K562 (cell line): ENCODE measurements around the gene BAZ2A. TPM values are rescaled to one million over a fixed set of nuclear protein-coding genes. Genes with fewer than 3 reads are reported as not detected.

ENCODE experiments used
- CEBPZ ChIP-seq: fragments of 150-350 bp; IDR thresholded peaks from 2 replicates; pipeline ENCODE4 v1.6.1; 2014; ENCODE audit warnings: low read depth, mild to moderate bottlenecking, low read length, borderline replicate concordance
- GTF2A2 ChIP-seq: IDR thresholded peaks from 2 replicates; pipeline ENCODE4 v1.6.1; 2016; ENCODE audit warnings: mild to moderate bottlenecking, missing genetic modification characterization, missing compliant biosample characterization
- HNRNPLL ChIP-seq: fragments of 200-400 bp; formaldehyde crosslinking; IDR thresholded peaks from 2 replicates; pipeline ENCODE4 v1.6.1; 2017; ENCODE audit warnings: low read length, low read depth, mild to moderate bottlenecking; ENCODE audit not compliant: poor library complexity, severe bottlenecking
- KHSRP ChIP-seq: fragments of 450-650 bp; IDR thresholded peaks from 2 replicates; pipeline ENCODE4 v1.6.1; 2017
- PRDM10 ChIP-seq: fragments of 450-650 bp; IDR thresholded peaks from 2 replicates; pipeline ENCODE4 v1.6.1; 2018; ENCODE audit not compliant: partially characterized antibody
- polyA plus RNA-seq, 8 experiments: library from polyadenylated mRNA; depleted of rRNA in 4 of 8; stranded (reverse) in 5 of 8; unstranded in 3 of 8; fragments of >200 nt; fragmentation: Nextera tagmentation in 2 of 8; fragmentation: Illumina TruSeq in 1 of 8; extraction: Ambion mirVana in 2 of 8; extraction: Trizol in 1 of 8; gene quantifications; 2 replicates each; pipeline versions ENCODE4 v1.2.1 to v1.2.3, GENCODE V29; 2011 to 2014; ENCODE audit warnings: inconsistent platforms in 1 of 8, missing spikeins in 1 of 8
- total RNA-seq, 7 experiments: library from RNA; depleted of rRNA in 6 of 7; stranded (reverse); fragments of >200 nt in 6 of 7; fragmentation: Illumina TruSeq in 2 of 7; extraction: Trizol in 2 of 7; gene quantifications; 2 replicates each; pipeline versions ENCODE4 v1.2.1 to v1.2.3, GENCODE V29; 2011 to 2021; ENCODE audit warnings: low replicate concordance in 1 of 7
- TF ChIP-seq, protein P1 (sequence below), 2 experiments: fragments of 450-650 bp; IDR thresholded peaks; 2 replicates each; pipeline ENCODE4 v1.6.1; 2016; ENCODE audit warnings: mild to moderate bottlenecking in 2 of 2, borderline replicate concordance in 1 of 2, low read depth in 1 of 2, moderate library complexity in 1 of 2

BAZ2A gene
- total and polyA plus RNA-seq, 9 of the 15 experiments (the other 6 are each of a cell fraction or from before 2014, with no cell fraction given), result 4.5 to 86.4 (median 26.2) TPM

DNA sequence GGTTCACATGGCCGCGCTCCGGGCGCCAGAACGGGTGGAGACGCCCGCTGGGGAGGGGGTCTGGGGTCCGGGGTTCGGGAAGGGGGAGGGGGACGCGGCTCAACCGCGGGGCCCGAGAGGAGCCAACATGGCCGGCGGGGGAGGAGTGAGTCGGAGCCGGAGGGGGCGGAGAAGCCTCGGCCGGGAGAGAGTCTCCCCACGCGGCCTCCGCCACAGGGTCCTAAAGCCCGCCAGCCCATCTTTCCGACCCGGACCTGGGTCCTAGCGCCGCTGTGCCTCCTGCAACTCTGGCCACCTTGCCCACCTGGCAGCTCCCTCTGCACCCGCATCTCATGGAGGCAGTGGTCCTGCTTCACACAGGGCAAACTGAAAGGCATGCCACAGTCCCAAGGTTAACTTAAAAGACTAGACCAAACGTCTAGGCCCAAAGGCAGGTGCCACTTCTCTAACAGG is at the start of gene BAZ2A (continued):
- TF ChIP-seq, protein P1, sequence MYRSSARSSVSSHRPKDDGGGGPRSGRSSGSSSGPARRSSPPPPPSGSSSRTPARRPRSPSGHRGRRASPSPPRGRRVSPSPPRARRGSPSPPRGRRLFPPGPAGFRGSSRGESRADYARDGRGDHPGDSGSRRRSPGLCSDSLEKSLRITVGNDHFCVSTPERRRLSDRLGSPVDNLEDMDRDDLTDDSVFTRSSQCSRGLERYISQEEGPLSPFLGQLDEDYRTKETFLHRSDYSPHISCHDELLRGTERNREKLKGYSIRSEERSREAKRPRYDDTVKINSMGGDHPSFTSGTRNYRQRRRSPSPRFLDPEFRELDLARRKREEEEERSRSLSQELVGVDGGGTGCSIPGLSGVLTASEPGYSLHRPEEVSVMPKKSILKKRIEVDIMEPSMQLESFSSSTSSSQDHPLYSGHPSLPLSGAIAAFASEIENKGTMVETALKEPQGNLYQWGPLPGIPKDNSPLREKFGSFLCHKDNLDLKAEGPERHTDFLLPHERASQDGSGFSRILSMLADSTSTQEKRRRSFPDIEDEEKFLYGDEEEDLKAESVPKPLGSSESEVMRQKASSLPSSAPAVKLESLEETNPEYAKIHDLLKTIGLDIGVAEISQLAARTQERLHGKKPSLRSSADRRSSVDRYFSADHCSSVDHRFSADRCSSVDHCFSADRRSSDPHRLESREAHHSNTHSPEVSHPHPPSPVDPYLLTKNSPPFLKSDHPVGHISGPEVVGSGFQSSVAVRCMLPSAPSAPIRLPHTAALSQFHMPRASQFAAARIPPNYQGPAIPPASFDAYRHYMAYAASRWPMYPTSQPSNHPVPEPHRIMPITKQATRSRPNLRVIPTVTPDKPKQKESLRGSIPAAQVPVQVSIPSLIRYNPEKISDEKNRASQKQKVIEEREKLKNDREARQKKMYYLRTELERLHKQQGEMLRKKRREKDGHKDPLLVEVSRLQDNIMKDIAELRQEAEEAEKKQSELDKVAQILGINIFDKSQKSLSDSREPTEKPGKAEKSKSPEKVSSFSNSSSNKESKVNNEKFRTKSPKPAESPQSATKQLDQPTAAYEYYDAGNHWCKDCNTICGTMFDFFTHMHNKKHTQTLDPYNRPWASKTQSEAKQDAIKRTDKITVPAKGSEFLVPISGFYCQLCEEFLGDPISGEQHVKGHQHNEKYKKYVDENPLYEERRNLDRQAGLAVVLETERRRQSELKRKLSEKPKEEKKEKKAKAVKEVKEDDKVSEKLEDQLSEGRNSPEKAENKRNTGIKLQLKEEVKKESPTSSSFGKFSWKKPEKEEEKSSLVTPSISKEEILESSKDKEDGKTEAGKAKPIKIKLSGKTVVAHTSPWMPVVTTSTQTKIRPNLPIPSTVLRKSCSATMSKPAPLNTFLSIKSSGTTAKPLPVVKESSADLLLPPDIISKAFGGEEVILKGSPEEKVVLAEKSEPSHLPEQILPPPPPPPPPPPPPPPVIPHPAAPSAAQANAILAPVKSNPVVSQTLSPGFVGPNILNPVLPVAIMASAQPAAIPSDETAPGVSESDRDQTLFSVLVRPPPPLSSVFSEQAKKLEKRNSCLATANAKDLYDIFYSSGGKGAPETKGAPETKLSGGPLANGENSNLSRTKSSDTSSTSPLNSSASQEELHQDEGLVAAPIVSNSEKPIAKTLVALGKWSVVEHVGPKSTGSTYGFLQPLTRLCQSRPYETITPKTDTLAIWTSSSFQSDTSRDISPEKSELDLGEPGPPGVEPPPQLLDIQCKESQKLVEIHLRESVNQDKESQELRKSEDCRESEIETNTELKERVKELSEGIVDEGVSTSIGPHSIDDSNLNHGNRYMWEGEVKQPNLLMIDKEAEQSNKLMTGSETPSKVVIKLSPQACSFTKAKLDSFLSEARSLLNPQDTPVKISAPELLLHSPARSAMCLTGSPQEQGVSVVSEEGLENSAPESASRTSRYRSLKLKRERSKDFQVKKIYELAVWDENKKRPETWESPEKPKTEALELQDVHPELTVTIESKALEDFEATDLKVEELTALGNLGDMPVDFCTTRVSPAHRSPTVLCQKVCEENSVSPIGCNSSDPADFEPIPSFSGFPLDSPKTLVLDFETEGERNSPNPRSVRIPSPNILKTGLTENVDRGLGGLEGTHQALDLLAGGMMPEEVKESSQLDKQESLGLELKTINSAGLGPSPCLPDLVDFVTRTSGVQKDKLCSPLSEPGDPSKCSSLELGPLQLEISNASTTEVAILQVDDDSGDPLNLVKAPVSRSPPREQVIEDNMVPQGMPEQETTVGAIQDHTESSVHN (IDR thresholded peaks at IDR 0.05; ENCODE audit: borderline replicate concordance in 1 of 2, low read depth in 1 of 2), result 0 out of 4 replicates have a peak, but pooled peaks of 1 of the 2 experiments have one; percentile 33
- TF ChIP-seq CEBPZ (no peak), PRDM10 (peak; percentile 64), GTF2A2 (tag) (no peak), HNRNPLL (no peak), KHSRP (no peak)
